K562 (cell line): ENCODE results near the gene IGDCC3. TPM values are rescaled to one million over a fixed set of nuclear protein-coding genes. Genes with fewer than 3 reads are reported as not detected.

Source experiments
- E2F3 ChIP-seq: fragments of 250-450 bp; sonication (Bioruptor Pico); IDR thresholded peaks from 2 replicates; pipeline ENCODE4 v1.4.0; 2020; ENCODE audit warnings: mild to moderate bottlenecking
- ETS1 ChIP-seq: conservative IDR thresholded peaks from 2 replicates; pipeline ENCODE4 v1.6.1; 2011; ENCODE audit warnings: low read depth, mild to moderate bottlenecking, low read length; ENCODE audit not compliant: control insufficient read depth
- ETV5 ChIP-seq: sonication (generic); formaldehyde crosslinking; IDR thresholded peaks from 2 replicates; pipeline ENCODE4 v1.4.0; 2020; ENCODE audit warnings: low read depth, mild to moderate bottlenecking, missing genetic modification reagents
- GATAD2A ChIP-seq: fragments of 450-650 bp; IDR thresholded peaks from 2 replicates; pipeline ENCODE4 v1.6.1; 2017
- HDAC8 ChIP-seq: fragments of 450-650 bp; IDR thresholded peaks from 2 replicates; pipeline ENCODE4 v1.6.1; 2016; ENCODE audit warnings: mild to moderate bottlenecking, missing genetic modification characterization, moderate library complexity, missing compliant biosample characterization
- ID3 ChIP-seq, 2 experiments: fragments of 250-450 bp in 1 of 2; fragments of 450-650 bp in 1 of 2; sonication (Bioruptor Pico) in 1 of 2; IDR thresholded peaks; 2 replicates each; pipeline versions ENCODE4 v1.6.1 to v1.8.0; 2016 to 2021; ENCODE audit warnings: mild to moderate bottlenecking in 2 of 2, moderate library complexity in 2 of 2, missing compliant biosample characterization in 1 of 2, missing genetic modification characterization in 1 of 2
- JUN ChIP-seq, 2 experiments: sonication (generic) in 1 of 2; formaldehyde crosslinking in 1 of 2; IDR thresholded peaks; 2 replicates each; pipeline versions ENCODE4 v1.6.1 to v1.8.0; 2012 to 2022; ENCODE audit warnings: borderline replicate concordance in 2 of 2, mild to moderate bottlenecking in 2 of 2, improper control_type of control experiment in 1 of 2, low read depth in 1 of 2, low read length in 1 of 2, missing genetic modification reagents in 1 of 2
- MED1 ChIP-seq: sonication (generic); formaldehyde crosslinking; IDR thresholded peaks from 2 replicates; pipeline ENCODE4 v1.8.1; 2023; ENCODE audit warnings: missing genetic modification reagents, borderline replicate concordance
- NR2C2 ChIP-seq, 2 experiments: fragments of 200-800 bp in 1 of 2; sonication (Bioruptor generic) in 1 of 2; sonication (generic) in 1 of 2; formaldehyde crosslinking in 1 of 2; IDR thresholded peaks; 2 replicates each; pipeline versions ENCODE4 v1.6.1 to v1.8.0; 2016 to 2022; ENCODE audit warnings: mild to moderate bottlenecking in 1 of 2, missing compliant biosample characterization in 1 of 2, missing genetic modification characterization in 1 of 2, missing genetic modification reagents in 1 of 2
- PREB ChIP-seq: sonication (generic); formaldehyde crosslinking; IDR thresholded peaks from 2 replicates; pipeline ENCODE4 v1.8.1; 2023; ENCODE audit warnings: mild to moderate bottlenecking, missing genetic modification reagents
- PYGO2 ChIP-seq: fragments of 450-650 bp; IDR thresholded peaks from 2 replicates; pipeline ENCODE4 v1.6.1; 2016; ENCODE audit warnings: mild to moderate bottlenecking, missing genetic modification characterization, moderate library complexity, missing compliant biosample characterization
- RBBP5 ChIP-seq: fragments of 200-600 bp; sonication (generic); IDR thresholded peaks from 2 replicates; pipeline ENCODE4 v1.6.1; 2012; ENCODE audit warnings: borderline replicate concordance, mild to moderate bottlenecking, low read length, control low read depth, inconsistent platforms; ENCODE audit not compliant: insufficient read depth, poor library complexity, severe bottlenecking
- RHOXF2B ChIP-seq: fragments of 250-450 bp; sonication (Bioruptor Pico); conservative IDR thresholded peaks from 2 replicates; pipeline ENCODE4 v1.5.1; 2021
- SP1 ChIP-seq: sonication (generic); formaldehyde crosslinking; IDR thresholded peaks from 2 replicates; pipeline ENCODE4 v1.8.1; 2022; ENCODE audit warnings: mild to moderate bottlenecking, missing genetic modification reagents
- SPI1 ChIP-seq: IDR thresholded peaks from 2 replicates; pipeline ENCODE4 v1.6.1; 2011; ENCODE audit warnings: low read depth, low read length, control low read depth, borderline replicate concordance
- ZBTB5 ChIP-seq: fragments of 450-650 bp; IDR thresholded peaks from 2 replicates; pipeline ENCODE4 v1.6.1; 2017; ENCODE audit warnings: antibody characterized with exemption
- ZNF311 ChIP-seq: fragments of 250-450 bp; sonication (Bioruptor Pico); IDR thresholded peaks from 2 replicates; pipeline ENCODE4 v1.4.0; 2020; ENCODE audit warnings: mild to moderate bottlenecking, moderate library complexity
- ZNF695 ChIP-seq: fragments of 450-650 bp; formaldehyde crosslinking; IDR thresholded peaks from 2 replicates; pipeline ENCODE4 v1.4.0; 2020; ENCODE audit warnings: mild to moderate bottlenecking, moderate library complexity
- polyA plus RNA-seq, 8 experiments: library from polyadenylated mRNA; depleted of rRNA in 4 of 8; stranded (reverse) in 5 of 8; unstranded in 3 of 8; fragments of >200 nt; fragmentation: Nextera tagmentation in 2 of 8; fragmentation: Illumina TruSeq in 1 of 8; extraction: Ambion mirVana in 2 of 8; extraction: Trizol in 1 of 8; gene quantifications; 2 replicates each; pipeline versions ENCODE4 v1.2.1 to v1.2.3, GENCODE V29; 2011 to 2014; ENCODE audit warnings: inconsistent platforms in 1 of 8, missing spikeins in 1 of 8
- total RNA-seq, 7 experiments: library from RNA; depleted of rRNA in 6 of 7; stranded (reverse); fragments of >200 nt in 6 of 7; fragmentation: Illumina TruSeq in 2 of 7; extraction: Trizol in 2 of 7; gene quantifications; 2 replicates each; pipeline versions ENCODE4 v1.2.1 to v1.2.3, GENCODE V29; 2011 to 2021; ENCODE audit warnings: low replicate concordance in 1 of 7

Gene IGDCC3
- total and polyA plus RNA-seq, 9 of the 15 experiments (the other 6 are each of a cell fraction or from before 2014, with no cell fraction given): not detected

GRCh38 chr15:65384895-65385869 lies 7.4 kb upstream of the IGDCC3 start (continued):
- TF ChIP-seq ETS1 (0 out of 2 replicates have a peak, but pooled peaks have one; percentile 38), MED1 (no peak), ETV5 (CRISPR knock-in tag) (no peak), GATAD2A (no peak), PREB (no peak), E2F3 (CRISPR knock-in tag) (no peak), ZNF695 (CRISPR knock-in tag) (no peak), RBBP5 (peak; percentile 33), SPI1 (no peak), NR2C2 (CRISPR knock-in tag; IDR thresholded peaks at IDR 0.05) (no peak), NR2C2 (tag; IDR thresholded peaks at IDR 0.05) (peak; percentile 34; the same call in 1 of the 2 replicates), HDAC8 (tag) (no peak), ZBTB5 (no peak), SP1 (CRISPR knock-in tag) (peak; percentile 24; the same call in 1 of the 2 replicates), RHOXF2B (CRISPR knock-in tag) (no peak), PYGO2 (tag) (no peak), JUN (IDR thresholded peaks at IDR 0.05; ENCODE audit: borderline replicate concordance, low read depth, low read length) (0 out of 2 replicates have a peak, but pooled peaks have one; percentile 16), JUN (CRISPR knock-in tag; IDR thresholded peaks at IDR 0.05; ENCODE audit: borderline replicate concordance) (no peak), ZNF311 (CRISPR knock-in tag) (no peak), ID3 (CRISPR knock-in tag; IDR thresholded peaks at IDR 0.05) (no peak), ID3 (tag; IDR thresholded peaks at IDR 0.05) (peak; percentile 80; the same call in 1 of the 2 replicates)
